ENCODE measurements around the gene CYP21A2. TPM values are rescaled to one million over a fixed set of nuclear protein-coding genes. Genes with fewer than 3 reads are reported as not detected.

Gene CYP21A2
- total and polyA plus RNA-seq, 2 donors (not counting 1 experiment from before 2014, with no cell fraction given): not detected

DNA sequence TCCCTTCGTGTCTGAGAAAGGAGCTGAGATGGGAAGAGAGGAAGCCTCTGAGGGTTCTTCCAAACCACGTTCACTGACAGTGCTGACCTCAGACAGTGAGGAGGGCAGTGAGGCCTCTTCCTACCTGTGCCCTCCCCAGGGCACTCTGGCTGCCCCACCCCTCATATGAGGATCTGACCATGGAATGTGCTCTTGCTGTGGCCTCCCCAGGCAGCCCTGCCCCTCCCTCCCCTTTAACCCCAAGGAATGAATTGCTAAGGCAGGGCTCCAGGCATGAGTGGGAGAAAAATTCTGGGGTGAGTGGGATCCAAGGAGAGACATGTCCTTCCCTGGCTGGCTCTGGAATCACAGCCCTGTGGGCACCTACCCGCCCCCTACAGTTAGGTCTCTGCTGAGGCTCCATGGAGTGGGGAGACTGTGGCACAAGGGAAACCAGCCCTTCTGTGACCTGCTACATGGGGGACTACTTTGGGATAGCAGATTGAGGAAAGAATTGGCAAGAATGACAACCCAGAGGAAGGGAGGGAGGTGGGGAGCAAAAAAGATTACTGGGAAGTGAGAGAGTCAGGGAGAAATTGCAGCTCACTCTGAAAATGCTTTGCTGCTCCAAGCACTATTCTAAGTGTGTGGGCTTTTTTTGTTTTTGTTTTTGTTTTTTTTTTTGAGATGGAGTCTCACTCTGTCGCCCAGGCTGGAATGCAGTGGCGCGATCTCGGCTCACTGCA is 41.5 kb downstream of the CYP21A2 start:
- Histone ChIP-seq H3K79me2 (ENCODE audit: control insufficient read depth, insufficient read depth, low read length) (no peaks in the 10 kb centered on the region), H3K9ac (ENCODE audit: low read length) (no peak overlapping the region), H3K4me2 (replicated peaks; ENCODE audit: low read depth, low read length, poor library complexity, severe bottlenecking) (no peak overlapping the region), H3K27ac (ENCODE audit: low read length in 2 of 2) (no peak overlapping the region), H3K27me3 (replicated peaks in 1 of 4; ENCODE audit: control extremely low read depth in 1 of 4, control insufficient read depth in 3 of 4, insufficient read depth in 4 of 4, low read length in 3 of 4) (peaks cover 0 to 17% (median 3%) of the 10 kb centered on the region in 4 experiments), H3K4me3 (ENCODE audit: control extremely low read depth in 1 of 5, extremely low read depth in 1 of 5, insufficient read depth in 1 of 5, low read depth in 2 of 5, low read length in 4 of 5) (no peak overlapping the region), H3K4me1 (ENCODE audit: control insufficient read depth in 2 of 2, insufficient read depth in 2 of 2, low read length in 2 of 2) (no peaks in the 10 kb centered on the region), H2AFZ (ENCODE audit: insufficient read depth, low read depth, low read length, poor library complexity, severe bottlenecking) (no peak overlapping the region), H4K20me1 (ENCODE audit: control insufficient read depth, insufficient read depth, low read length, poor library complexity, severe bottlenecking) (no peaks in the 10 kb centered on the region), H3K36me3 (replicated peaks in 1 of 2; ENCODE audit: control extremely low read depth in 1 of 2, control insufficient read depth in 1 of 2, extremely low read depth in 1 of 2, insufficient read depth in 2 of 2, low read length in 1 of 2) (no peaks in the 10 kb centered on the region), H3K9me3 (ENCODE audit: control extremely low read depth in 1 of 3, control insufficient read depth in 2 of 3, insufficient read depth in 1 of 3, low read length in 2 of 3) (no peaks in the 10 kb centered on the region)
- ChIA-PET CTCF (no interaction called here), POLR2A (no interaction called here)
- ATAC-seq (ENCODE audit: low read depth) (no peak), DNase-seq (no peak)
- Mint-ChIP-seq H3K4me1 (no peaks in the 10 kb centered on the region), H3K27me3 (peaks cover 36% of the 10 kb centered on the region), H3K4me3 (no peak overlapping the region), H3K9me3 (ENCODE audit: insufficient read depth) (no peaks in the 10 kb centered on the region), H3K27ac (no peak overlapping the region)
- 62% methylated on average over 2 of the region's 7 CpGs for WGBS (ENCODE audit: insufficient coverage)
- no peak for TF ChIP-seq EZH2 (IDR thresholded peaks at IDR 0.05; ENCODE audit: borderline replicate concordance, insufficient read depth, low read depth, low read length, poor library complexity, severe bottlenecking)
- TF ChIP-seq, protein P1, sequence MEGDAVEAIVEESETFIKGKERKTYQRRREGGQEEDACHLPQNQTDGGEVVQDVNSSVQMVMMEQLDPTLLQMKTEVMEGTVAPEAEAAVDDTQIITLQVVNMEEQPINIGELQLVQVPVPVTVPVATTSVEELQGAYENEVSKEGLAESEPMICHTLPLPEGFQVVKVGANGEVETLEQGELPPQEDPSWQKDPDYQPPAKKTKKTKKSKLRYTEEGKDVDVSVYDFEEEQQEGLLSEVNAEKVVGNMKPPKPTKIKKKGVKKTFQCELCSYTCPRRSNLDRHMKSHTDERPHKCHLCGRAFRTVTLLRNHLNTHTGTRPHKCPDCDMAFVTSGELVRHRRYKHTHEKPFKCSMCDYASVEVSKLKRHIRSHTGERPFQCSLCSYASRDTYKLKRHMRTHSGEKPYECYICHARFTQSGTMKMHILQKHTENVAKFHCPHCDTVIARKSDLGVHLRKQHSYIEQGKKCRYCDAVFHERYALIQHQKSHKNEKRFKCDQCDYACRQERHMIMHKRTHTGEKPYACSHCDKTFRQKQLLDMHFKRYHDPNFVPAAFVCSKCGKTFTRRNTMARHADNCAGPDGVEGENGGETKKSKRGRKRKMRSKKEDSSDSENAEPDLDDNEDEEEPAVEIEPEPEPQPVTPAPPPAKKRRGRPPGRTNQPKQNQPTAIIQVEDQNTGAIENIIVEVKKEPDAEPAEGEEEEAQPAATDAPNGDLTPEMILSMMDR (IDR thresholded peaks at IDR 0.05): no peak
- intact Hi-C loops (cut with micrococcal nuclease): no loop called here

DNA sequence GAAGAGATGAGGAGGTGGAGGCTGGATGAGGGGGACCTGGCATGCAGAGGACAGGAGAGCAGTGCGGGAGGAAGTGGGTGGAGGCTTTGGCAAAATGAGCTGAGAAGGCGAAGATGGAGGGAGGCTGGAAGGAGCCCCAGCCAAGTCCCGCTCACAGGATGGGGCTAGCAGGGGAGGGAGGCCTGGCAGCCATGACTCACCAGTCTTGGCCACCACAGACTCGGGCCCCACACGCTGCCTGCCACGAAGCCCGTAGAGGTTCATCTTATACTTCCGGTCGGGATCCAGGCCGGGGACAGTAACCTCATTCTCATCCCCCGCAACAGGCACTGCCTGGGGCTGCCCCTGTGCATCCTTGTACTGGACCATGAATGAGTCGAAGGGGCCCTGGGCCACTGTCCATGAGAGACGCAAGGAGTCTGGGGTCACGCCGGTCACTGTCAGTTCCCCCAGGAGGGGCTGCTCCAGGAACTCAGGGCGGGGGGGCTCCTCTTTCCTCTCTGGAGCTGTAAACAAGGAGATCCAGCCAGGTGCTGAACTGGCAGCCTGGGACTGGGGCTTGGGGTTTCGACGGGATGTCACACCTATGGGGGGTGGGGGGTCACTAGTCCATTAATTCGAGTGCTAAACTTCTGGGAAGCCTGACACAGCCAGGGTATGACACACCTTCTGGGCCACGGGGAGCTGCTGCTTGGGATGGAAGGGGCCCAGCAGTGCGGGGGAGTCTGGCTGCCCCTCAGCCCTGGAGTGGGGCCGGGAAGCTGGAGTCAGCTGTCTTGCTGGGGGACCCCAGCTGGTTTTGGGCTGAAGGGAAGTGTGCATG is 43.2 kb downstream of the CYP21A2 start:
- POLR2A ChIA-PET: no interaction called here
- Mint-ChIP-seq H3K27ac (no peak overlapping the region), H3K9me3 (ENCODE audit: insufficient read depth) (no peaks in the 10 kb centered on the region), H3K27me3 (peaks cover 49% of the 10 kb centered on the region), H3K4me3 (no peak overlapping the region), H3K4me1 (peaks cover 3% of the 10 kb centered on the region)
- Histone ChIP-seq H3K4me3 (ENCODE audit: control extremely low read depth in 1 of 5, extremely low read depth in 1 of 5, insufficient read depth in 1 of 5, low read depth in 2 of 5, low read length in 4 of 5) (no peak overlapping the region), H3K27me3 (replicated peaks in 1 of 4; ENCODE audit: control extremely low read depth in 1 of 4, control insufficient read depth in 3 of 4, insufficient read depth in 4 of 4, low read length in 3 of 4) (peaks cover 0 to 33% (median 9%) of the 10 kb centered on the region in 4 experiments), H3K4me1 (ENCODE audit: control insufficient read depth in 2 of 2, insufficient read depth in 2 of 2, low read length in 2 of 2) (no peaks in the 10 kb centered on the region), H3K4me2 (replicated peaks; ENCODE audit: low read depth, low read length, poor library complexity, severe bottlenecking) (no peak overlapping the region), H3K36me3 (replicated peaks in 1 of 2; ENCODE audit: control extremely low read depth in 1 of 2, control insufficient read depth in 1 of 2, extremely low read depth in 1 of 2, insufficient read depth in 2 of 2, low read length in 1 of 2) (no peaks in the 10 kb centered on the region), H4K20me1 (ENCODE audit: control insufficient read depth, insufficient read depth, low read length, poor library complexity, severe bottlenecking) (no peaks in the 10 kb centered on the region), H2AFZ (ENCODE audit: insufficient read depth, low read depth, low read length, poor library complexity, severe bottlenecking) (no peak overlapping the region), H3K27ac (ENCODE audit: low read length in 2 of 2) (no peak overlapping the region), H3K9me3 (ENCODE audit: control extremely low read depth in 1 of 3, control insufficient read depth in 2 of 3, insufficient read depth in 1 of 3, low read length in 2 of 3) (peaks cover 0 to 1% (median 0%) of the 10 kb centered on the region in 3 donors), H3K9ac (ENCODE audit: low read length) (no peak overlapping the region), H3K79me2 (ENCODE audit: control insufficient read depth, insufficient read depth, low read length) (no peaks in the 10 kb centered on the region)
- DNase-seq (no peak), ATAC-seq (ENCODE audit: low read depth) (no peak)
- intact Hi-C loops (cut with micrococcal nuclease): no loop called here
- TF ChIP-seq, protein P1 (IDR thresholded peaks at IDR 0.05): no peak
- CTCF ChIA-PET: interaction anchor here (0.5 kb wide), 1 partner anchor 865 kb away, joined by 3 read pairs; no protein-coding TSS in a partner anchor
- WGBS (ENCODE audit: insufficient coverage): 86% methylated on average over 22 of the region's 22 CpGs

Measured in B cell (primary cell).